GM19467 (cell line): Measurements from ENCODE around the gene MYL3.

Source experiments
- ATAC-seq: cut with Tn5 transposase; IDR thresholded peaks from one replicate; pipeline ENCODE4 v1.9.1; 2021; ENCODE audit warnings: mild to moderate bottlenecking, moderate library complexity; ENCODE audit not compliant: unreplicated experiment

MYL3 gene

GRCh38 chr3:46900007-46900292 lies 36.7 kb upstream of the MYL3 start:
- no peak for ATAC-seq

DNA sequence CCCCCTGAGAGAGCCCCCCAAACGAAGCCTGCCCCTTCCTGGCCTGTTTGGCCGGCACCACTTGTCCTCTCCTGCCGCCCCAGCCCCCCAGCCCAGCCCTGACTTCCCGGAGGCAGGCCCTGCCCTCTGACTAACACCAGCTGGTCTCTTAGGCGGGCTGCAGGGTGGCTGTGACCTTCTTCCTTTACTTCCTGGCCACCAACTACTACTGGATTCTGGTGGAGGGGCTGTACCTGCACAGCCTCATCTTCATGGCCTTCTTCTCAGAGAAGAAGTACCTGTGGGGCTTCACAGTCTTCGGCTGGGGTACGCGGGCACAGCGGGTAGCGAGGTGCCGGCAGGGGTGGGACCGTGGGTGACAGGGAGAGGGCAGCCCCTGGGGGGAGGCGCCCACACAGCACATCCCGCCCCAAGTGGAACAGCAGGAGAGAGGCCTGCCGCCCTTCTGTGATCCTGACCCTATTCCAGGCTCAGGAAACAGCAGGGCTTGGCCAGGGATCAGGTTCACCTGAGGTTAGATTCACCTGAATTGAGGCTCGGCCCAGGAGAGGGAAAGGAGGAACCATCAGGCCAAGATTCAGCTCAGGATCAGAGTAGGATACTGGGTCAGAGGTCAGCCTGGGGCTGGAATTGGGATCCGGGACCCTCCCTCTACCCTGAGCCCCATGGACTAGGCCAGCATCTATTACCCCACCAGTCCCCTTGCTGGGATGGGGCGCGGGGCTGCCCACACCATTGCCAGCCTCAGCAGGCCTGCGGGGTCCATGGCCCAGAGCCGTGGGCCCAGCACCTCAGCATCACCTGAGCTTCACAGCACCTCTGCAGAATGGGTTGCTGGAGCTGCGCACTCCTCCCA lies 36.1 kb upstream of the MYL3 start:
- ATAC-seq: no peak

DNA sequence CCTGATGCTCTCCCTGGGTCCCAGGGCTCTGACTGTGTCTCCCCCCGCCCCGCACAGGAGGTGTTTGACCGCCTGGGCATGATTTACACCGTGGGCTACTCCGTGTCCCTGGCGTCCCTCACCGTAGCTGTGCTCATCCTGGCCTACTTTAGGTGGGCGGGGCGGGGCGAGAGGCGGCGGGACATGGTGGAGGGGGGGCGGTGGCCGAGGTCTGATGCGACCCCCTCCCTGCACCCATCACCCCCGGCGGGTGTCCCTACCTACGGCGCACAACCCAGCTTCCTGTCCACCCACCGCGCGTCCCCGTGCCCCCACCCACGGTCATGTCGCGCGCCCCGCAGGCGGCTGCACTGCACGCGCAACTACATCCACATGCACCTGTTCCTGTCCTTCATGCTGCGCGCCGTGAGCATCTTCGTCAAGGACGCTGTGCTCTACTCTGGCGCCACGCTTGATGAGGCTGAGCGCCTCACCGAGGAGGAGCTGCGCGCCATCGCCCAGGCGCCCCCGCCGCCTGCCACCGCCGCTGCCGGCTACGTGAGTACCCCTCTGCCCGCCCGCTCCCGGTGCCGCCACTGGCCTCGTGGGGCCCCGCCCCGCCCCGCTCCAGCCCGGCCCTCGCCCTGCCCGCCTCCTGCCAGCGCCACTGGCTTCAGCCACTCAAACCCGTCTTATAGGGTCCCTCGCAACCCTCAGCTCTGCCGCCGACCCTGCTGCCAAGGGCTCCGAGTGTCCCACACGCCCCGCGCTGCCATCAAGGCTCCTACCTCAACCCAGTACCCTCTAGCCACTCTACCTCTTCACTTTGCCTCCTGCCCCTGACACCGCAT lies 35.3 kb upstream of the MYL3 start:
- no peak for ATAC-seq

DNA sequence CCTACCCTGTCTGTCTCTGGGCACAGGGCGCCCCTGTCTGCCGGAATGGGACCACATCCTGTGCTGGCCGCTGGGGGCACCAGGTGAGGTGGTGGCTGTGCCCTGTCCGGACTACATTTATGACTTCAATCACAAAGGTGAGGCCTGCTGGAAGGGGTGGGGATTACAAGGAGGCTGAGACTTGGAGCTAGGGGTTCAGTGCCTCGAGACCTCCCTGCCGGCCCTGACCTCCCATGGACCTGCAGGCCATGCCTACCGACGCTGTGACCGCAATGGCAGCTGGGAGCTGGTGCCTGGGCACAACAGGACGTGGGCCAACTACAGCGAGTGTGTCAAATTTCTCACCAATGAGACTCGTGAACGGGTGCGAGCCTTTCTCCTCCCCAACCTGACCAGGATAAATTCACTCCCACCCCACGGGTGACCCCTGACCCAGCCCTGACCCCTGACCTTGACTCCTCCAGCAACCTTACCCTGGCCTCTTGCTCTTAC lies 34.6 kb upstream of the MYL3 start:
- ATAC-seq: no peak

DNA sequence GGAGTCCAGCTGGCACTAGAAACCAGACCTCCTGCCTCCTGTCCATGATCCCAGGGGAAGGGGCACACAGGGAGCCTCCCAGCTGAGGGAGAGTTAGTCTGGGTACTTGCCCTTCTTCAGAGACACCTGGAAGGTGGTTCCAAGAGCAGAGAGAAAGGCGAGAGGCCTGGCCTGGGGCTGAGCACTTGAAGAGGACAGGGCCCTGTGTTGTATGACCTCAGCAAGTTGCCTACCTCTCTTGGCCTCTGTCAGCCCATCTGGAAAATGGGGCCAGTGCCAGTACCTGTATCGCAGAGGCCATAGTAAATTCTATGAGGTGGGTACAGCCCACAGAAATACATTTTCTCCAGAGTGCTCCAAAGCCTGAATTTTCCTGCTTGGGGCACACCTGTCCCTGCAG lies 33.8 kb upstream of the MYL3 start:
- no peak for ATAC-seq

DNA sequence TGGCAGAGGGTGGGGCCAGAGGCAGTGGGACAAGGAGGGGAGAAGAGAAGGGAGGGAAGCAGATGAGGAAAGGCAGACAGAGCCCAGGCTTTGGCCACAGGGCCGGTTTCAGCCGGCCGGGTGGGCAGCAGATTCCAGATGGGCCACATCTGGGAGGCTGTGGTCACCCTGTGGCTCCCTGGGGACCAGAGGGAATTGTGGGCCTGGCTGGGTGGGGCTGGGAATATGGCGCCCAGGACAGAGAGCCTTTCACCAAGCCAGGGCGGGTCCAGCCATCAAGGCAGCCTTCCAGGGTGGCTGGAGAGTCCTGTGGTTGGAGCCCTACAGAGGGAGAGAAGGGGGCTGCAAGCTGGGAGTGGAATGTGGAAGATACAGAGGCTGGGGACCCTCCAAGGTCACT lies 33.1 kb upstream of the MYL3 start:
- ATAC-seq: no peak

GRCh38 chr3:46895761-46896160 lies 32.5 kb upstream of the MYL3 start:
- ATAC-seq: no peak

- ATAC-seq: no peak
Observed at GRCh38 chr3:46895204-46895660, 32.0 kb upstream of the MYL3 start.

GRCh38 chr3:46894256-46894655 lies 31.0 kb upstream of the MYL3 start:
- no peak for ATAC-seq

GRCh38 chr3:46893763-46894162 lies 30.5 kb upstream of the MYL3 start:
- no peak for ATAC-seq

- ATAC-seq: no peak
Observed at GRCh38 chr3:46893146-46893748, 30.0 kb upstream of the MYL3 start.

DNA sequence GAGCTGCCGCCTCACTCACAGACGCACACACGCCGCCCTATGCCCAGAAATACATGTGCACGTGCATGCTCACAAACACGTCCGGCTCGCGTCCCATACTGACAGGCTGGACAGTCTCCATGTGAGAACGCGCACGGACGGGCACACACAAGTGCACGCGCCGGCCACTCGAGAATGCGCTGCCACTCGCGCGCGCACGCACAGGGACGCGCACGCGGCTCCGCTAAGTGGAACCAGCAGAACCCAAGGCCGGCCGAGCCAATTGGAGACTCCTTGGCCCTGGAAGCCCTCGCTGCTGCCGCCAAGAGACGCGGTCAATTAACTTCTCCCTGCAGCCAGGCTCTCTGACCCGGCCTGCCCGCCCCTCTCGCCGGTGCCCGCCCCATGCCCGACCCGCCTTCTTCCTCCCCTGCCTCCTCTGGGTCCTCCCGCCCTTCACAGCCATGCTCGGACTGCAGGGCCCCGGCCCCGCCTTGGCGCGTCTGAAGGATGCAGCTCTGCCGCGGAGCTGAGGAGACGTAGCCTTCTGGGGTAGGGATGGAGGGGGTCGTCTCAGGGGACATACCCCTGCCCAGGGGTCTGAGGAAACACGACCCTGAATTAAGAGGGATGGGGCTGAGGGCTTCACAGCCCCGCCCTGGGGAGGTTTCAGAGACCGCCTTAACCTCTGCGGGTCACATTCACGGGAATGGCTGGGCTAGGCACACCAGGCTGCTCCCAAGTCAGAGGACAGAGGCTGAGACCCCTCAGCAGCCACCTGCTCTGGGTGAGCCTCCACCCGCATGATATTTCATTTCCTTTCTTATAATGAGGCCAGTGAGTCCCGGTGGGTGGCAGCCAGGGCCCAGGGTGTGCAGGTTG lies 29.3 kb upstream of the MYL3 start:
- no peak for ATAC-seq

DNA sequence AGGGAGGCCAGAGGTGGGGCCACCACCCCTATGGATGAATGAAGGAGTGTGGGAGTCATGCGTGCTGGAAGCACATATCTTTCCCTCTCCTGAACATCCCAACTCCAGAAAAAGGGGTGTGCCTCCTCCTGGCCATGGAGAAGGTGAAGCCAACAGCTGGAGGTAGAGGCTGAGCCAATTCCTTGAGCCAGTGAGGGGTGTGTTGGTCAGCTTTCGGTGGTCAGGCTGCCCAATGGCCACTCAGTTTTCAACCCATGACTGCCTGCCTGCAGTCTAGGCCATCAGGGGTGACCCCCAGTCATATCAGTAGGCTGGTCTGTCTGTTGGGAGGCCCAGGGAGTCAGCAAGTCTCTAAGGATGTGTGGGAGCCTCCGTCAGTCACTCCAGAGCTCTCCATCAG lies 27.9 kb upstream of the MYL3 start:
- ATAC-seq: no peak

DNA sequence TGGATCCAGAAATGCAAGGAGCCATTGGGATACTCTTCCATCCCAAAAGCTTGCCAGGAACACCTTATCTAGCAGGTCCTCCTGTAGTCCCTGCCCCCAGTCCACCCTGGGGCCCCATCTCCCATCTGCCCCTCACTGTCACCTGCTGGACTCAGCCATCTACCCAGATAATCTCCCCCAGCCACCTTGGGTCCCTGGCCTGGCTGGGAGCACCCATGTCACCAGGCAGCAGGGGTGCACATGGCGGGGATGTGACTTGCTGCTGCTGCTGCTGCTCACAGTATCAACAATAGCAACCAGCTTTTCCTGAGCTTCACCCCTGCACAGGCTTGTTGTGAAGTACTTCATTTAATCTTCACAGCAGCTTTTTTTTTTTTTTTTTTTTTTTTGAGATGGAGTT lies 26.9 kb upstream of the MYL3 start:
- ATAC-seq: no peak

- no peak for ATAC-seq
Observed at GRCh38 chr3:46889381-46890110, 26.3 kb upstream of the MYL3 start.

DNA sequence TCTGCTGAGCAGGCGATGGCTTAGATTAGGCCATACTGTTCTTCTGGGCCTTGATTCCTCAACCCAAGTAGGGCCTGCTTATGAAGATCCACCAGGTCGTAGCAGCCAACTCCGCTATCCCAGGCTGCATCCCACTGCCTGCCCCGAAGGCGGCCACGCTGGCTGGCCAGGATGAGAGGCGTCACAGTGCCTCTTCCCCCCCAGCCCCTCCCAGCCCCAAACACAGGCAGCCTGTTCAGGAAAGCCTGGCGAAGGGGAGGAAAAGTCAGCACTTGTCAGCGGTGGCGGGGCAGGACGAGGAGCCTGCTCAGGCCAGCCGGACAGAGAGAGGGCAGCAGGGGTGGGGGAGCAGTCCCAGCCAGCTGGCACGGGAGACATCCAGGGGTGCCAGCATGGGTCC lies 25.5 kb upstream of the MYL3 start:
- ATAC-seq: no peak

GRCh38 chr3:46887980-46888494 lies 24.8 kb upstream of the MYL3 start:
- no peak for ATAC-seq

- ATAC-seq: no peak
Observed at GRCh38 chr3:46885612-46886011, 22.4 kb upstream of the MYL3 start.

DNA sequence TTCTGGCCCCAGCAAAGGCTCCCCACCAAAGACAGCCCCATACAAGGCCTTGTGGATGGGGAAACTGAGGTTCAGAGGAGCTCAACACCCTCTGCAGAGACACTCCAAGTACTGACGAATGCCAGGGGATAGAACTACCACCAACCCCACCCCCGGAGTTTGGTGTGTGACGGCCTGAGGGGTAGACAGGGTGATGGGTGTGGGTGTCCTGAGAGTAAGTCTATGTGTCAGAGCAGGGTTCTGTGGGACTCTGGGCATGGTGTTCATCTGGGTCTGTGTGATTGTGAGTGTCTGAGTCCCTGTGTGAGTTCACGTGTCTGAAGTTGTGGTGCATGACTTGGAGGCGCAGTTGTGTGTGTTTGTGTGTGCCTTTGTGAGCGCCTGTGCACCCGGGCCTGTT lies 21.7 kb upstream of the MYL3 start:
- ATAC-seq: no peak

DNA sequence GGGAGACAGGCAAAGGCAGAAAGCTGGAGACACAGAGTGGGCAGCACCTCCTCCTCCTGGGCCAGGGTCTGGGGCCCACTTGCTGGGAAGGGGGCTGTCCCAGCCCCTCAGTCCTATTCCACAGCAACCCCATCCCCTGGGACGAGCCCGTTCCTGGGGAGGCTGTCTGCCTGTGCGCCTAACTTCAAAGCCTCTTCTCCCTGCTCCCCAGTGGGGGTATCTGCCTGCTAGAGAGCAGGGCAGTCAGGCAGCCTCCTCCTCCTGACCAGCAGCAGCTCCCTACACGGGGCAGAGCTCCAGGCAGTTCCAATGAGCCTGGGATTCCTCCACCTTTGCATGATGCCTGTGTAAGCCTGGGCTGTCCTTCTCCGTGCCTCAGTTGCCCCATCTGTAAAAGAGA lies 21.2 kb upstream of the MYL3 start:
- no peak for ATAC-seq
